HFFc6 (cell line): ENCODE measurements around the gene ANKRD55. TPM values are rescaled to one million over a fixed set of nuclear protein-coding genes. Genes with fewer than 3 reads are reported as not detected.
"Not testable (repeated sequence)": the region's sequence is repeated elsewhere in the genome, so short reads cannot be mapped to it uniquely, and the experiment has no call there.

Source experiments
- DNase-seq: peaks from one replicate; pipeline ENCODE4 v3.0.0-alpha.2; 2018
- H3K27ac Mint-ChIP-seq: 2 replicates; pipeline ENCODE4 v1.8.0; 2020; ENCODE audit warnings: mild to moderate bottlenecking, mixed read lengths
- H3K27me3 Mint-ChIP-seq: 2 replicates; pipeline ENCODE4 v1.8.0; 2021; ENCODE audit warnings: mild to moderate bottlenecking, moderate library complexity, mixed read lengths; ENCODE audit not compliant: insufficient read depth
- H3K36me3 Mint-ChIP-seq: 2 replicates; pipeline ENCODE4 v1.8.0; 2021; ENCODE audit warnings: low read depth, mixed read lengths
- H3K4me1 Mint-ChIP-seq: 2 replicates; pipeline ENCODE4 v1.8.0; 2020; ENCODE audit warnings: low read depth, mixed read lengths
- H3K4me3 Mint-ChIP-seq: 2 replicates; pipeline ENCODE4 v1.8.0; 2020; ENCODE audit warnings: mild to moderate bottlenecking, moderate library complexity, mixed read lengths
- H3K9me3 Mint-ChIP-seq: 2 replicates; pipeline ENCODE4 v1.8.0; 2020; ENCODE audit warnings: mild to moderate bottlenecking, mixed read lengths
- total RNA-seq, 6 experiments: library from RNA; stranded (reverse); fragmentation: NEBNext Ultra II Directional; extraction: Animal tissue kit (Norgen Biotek cat#: 25700); gene quantifications; 2 replicates in 1 of 6; 3 replicates in 5 of 6; pipeline ENCODE4 v1.2.3, GENCODE V29; 2021
- TF ChIP-seq, protein P1 (sequence below): fragments of 200-600 bp; sonication (generic); IDR thresholded peaks from 2 replicates; pipeline ENCODE4 v1.5.0; 2021; ENCODE audit warnings: antibody characterized with exemption, mild to moderate bottlenecking

The ANKRD55 gene
- total RNA-seq, 6 experiments from 2014 or later, result not detected

GRCh38 chr5:56154732-56155484, 78.2 kb downstream of the ANKRD55 start:
- no peak overlapping the region for H3K4me3 Mint-ChIP-seq
- DNase-seq, result no peak
- TF ChIP-seq, protein P1, sequence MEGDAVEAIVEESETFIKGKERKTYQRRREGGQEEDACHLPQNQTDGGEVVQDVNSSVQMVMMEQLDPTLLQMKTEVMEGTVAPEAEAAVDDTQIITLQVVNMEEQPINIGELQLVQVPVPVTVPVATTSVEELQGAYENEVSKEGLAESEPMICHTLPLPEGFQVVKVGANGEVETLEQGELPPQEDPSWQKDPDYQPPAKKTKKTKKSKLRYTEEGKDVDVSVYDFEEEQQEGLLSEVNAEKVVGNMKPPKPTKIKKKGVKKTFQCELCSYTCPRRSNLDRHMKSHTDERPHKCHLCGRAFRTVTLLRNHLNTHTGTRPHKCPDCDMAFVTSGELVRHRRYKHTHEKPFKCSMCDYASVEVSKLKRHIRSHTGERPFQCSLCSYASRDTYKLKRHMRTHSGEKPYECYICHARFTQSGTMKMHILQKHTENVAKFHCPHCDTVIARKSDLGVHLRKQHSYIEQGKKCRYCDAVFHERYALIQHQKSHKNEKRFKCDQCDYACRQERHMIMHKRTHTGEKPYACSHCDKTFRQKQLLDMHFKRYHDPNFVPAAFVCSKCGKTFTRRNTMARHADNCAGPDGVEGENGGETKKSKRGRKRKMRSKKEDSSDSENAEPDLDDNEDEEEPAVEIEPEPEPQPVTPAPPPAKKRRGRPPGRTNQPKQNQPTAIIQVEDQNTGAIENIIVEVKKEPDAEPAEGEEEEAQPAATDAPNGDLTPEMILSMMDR, result no peak
- H3K27ac Mint-ChIP-seq, result no peak overlapping the region
- H3K36me3 Mint-ChIP-seq, result no peaks in the 10 kb centered on the region
- H3K27me3 Mint-ChIP-seq, result no peaks in the 10 kb centered on the region
- no peaks in the 10 kb centered on the region for H3K9me3 Mint-ChIP-seq
- peaks cover 22% of the 10 kb centered on the region for H3K4me1 Mint-ChIP-seq

DNA sequence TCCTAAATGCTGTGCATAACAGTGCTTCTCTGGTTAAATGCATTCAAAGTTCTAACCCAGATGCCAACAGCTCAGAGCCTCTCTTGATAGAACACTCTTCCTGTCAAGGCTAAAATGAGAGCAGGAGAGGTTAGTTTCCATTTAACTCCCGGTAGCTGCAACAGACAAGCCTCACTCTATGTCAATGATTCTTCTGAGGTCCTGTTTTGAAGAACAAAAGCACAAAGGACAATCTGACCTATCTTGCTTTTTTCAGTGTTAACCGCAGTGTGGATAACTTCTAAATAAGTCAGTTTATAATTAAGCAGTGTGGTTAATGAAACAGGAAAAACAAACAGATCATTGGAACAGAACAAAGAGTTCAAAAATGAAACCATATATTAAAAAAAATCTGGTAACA, 80.7 kb downstream of the ANKRD55 start:
- no peak overlapping the region for H3K27ac Mint-ChIP-seq
- TF ChIP-seq, protein P1, result no peak
- H3K4me3 Mint-ChIP-seq, result no peak overlapping the region
- no peaks in the 10 kb centered on the region for H3K36me3 Mint-ChIP-seq
- H3K9me3 Mint-ChIP-seq, result no peaks in the 10 kb centered on the region
- DNase-seq, result no peak
- H3K4me1 Mint-ChIP-seq, result peaks cover 32% of the 10 kb centered on the region
- H3K27me3 Mint-ChIP-seq, result no peaks in the 10 kb centered on the region

GRCh38 chr5:56150756-56151155, 82.4 kb downstream of the ANKRD55 start:
- not testable (repeated sequence) for H3K27ac Mint-ChIP-seq, H3K36me3 Mint-ChIP-seq, H3K27me3 Mint-ChIP-seq, H3K4me3 Mint-ChIP-seq, H3K9me3 Mint-ChIP-seq, DNase-seq
- peaks cover 31% of the 10 kb centered on the region for H3K4me1 Mint-ChIP-seq

DNA sequence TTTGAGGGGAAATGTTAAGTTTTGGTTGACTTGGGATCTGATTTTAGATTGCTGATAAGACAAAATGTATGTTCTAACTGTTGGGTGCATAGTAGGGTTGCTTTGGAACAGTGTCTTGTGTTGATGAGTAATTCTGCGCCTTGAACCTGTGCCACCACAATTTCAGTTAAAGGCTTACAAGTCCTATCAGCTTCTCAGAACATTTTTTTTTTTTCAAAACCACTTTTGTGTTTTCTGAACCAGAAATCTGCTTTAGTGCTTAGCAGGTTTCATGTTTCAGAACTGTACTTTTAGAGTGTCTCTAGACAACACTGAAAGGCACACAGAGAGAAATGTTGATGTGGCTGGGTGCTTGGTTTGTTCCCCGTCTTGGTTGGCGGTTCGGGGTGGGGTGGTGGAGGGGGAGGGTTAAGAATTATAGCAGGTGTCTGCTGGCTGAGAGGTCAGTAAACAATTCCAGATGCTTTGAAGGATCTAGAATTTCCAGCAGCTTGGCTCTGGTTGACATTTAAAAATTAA, 84.6 kb downstream of the ANKRD55 start:
- no peaks in the 10 kb centered on the region for H3K36me3 Mint-ChIP-seq
- no peaks in the 10 kb centered on the region for H3K9me3 Mint-ChIP-seq
- no peak overlapping the region for H3K4me3 Mint-ChIP-seq
- H3K4me1 Mint-ChIP-seq, result peaks cover 47% of the 10 kb centered on the region
- DNase-seq, result no peak
- H3K27ac Mint-ChIP-seq, result no peak overlapping the region
- TF ChIP-seq, protein P1, result no peak
- H3K27me3 Mint-ChIP-seq, result peaks cover 1% of the 10 kb centered on the region; the same call in 1 of the 2 replicates

GRCh38 chr5:56147659-56148230, 85.4 kb downstream of the ANKRD55 start:
- H3K9me3 Mint-ChIP-seq, result no peaks in the 10 kb centered on the region
- no peaks in the 10 kb centered on the region for H3K36me3 Mint-ChIP-seq
- no peak overlapping the region for H3K27ac Mint-ChIP-seq
- peaks cover 1% of the 10 kb centered on the region; the same call in 1 of the 2 replicates for H3K27me3 Mint-ChIP-seq
- no peak overlapping the region for H3K4me3 Mint-ChIP-seq
- DNase-seq, result no peak
- H3K4me1 Mint-ChIP-seq, result peaks cover 47% of the 10 kb centered on the region
- TF ChIP-seq, protein P1, result no peak

- Mint-ChIP-seq H3K27me3 (peaks cover 1% of the 10 kb centered on the region; the same call in 1 of the 2 replicates), H3K27ac (no peak overlapping the region), H3K4me3 (no peak overlapping the region), H3K36me3 (no peaks in the 10 kb centered on the region), H3K4me1 (peaks cover 45% of the 10 kb centered on the region), H3K9me3 (no peaks in the 10 kb centered on the region)
- no peak for DNase-seq
- TF ChIP-seq, protein P1, result no peak
Observed at GRCh38 chr5:56147106-56147505, 86.0 kb downstream of the ANKRD55 start.
